IPS DF 19.7 (cell line): ENCODE results near the gene BPI.
"Not testable (repeated sequence)": the region's sequence is repeated elsewhere in the genome, so short reads cannot be mapped to it uniquely, and the experiment has no call there.

Experiments used
- DNase-seq: peaks from one replicate; pipeline ENCODE4 v3.0.0-alpha.2; 2013; ENCODE audit warnings: low read depth, low spot score

Gene BPI

GRCh38 chr20:38304845-38305447, 990 bp downstream of the BPI start:
- no peak for DNase-seq

- DNase-seq: no peak
Measured at GRCh38 chr20:38305541-38305940, 1.6 kb downstream of the BPI start.

- DNase-seq: no peak
Measured at GRCh38 chr20:38306379-38306778, 2.4 kb downstream of the BPI start.

GRCh38 chr20:38307371-38308046, 3.6 kb downstream of the BPI start:
- DNase-seq: no peak

- DNase-seq: no peak
Measured at GRCh38 chr20:38308047-38308438, 4.1 kb downstream of the BPI start.

- no peak for DNase-seq
Measured at GRCh38 chr20:38308447-38308846, 4.5 kb downstream of the BPI start.

GRCh38 chr20:38311091-38311490, 7.1 kb downstream of the BPI start:
- no peak for DNase-seq

GRCh38 chr20:38311491-38311890, 7.5 kb downstream of the BPI start:
- no peak for DNase-seq

- no peak for DNase-seq
Measured at GRCh38 chr20:38313676-38314075, 9.7 kb downstream of the BPI start.

- DNase-seq: not testable (repeated sequence)
Measured at GRCh38 chr20:38314350-38314749, 10.4 kb downstream of the BPI start.

- no peak for DNase-seq
Measured at GRCh38 chr20:38315290-38315966, 11.5 kb downstream of the BPI start.

GRCh38 chr20:38316341-38316740, 12.4 kb downstream of the BPI start:
- DNase-seq: no peak

GRCh38 chr20:38317422-38317821, 13.5 kb downstream of the BPI start:
- no peak for DNase-seq

GRCh38 chr20:38320221-38320620, 16.3 kb downstream of the BPI start:
- DNase-seq: no peak

GRCh38 chr20:38321959-38322598, 18.1 kb downstream of the BPI start:
- DNase-seq: no peak

- no peak for DNase-seq
Measured at GRCh38 chr20:38324159-38324558, 20.2 kb downstream of the BPI start.

GRCh38 chr20:38325167-38325566, 21.2 kb downstream of the BPI start:
- no peak for DNase-seq

- no peak for DNase-seq
Measured at GRCh38 chr20:38325905-38326304, 21.9 kb downstream of the BPI start.

- DNase-seq: no peak
Measured at GRCh38 chr20:38326309-38326708, 22.4 kb downstream of the BPI start.

GRCh38 chr20:38330638-38331037, 26.7 kb downstream of the BPI start:
- no peak for DNase-seq

- DNase-seq: no peak
Measured at GRCh38 chr20:38331245-38331644, 27.3 kb downstream of the BPI start.

- DNase-seq: no peak
Measured at GRCh38 chr20:38331814-38332213, 27.9 kb downstream of the BPI start.

GRCh38 chr20:38334016-38334415, 30.1 kb downstream of the BPI start:
- no peak for DNase-seq
